ENCODE data around the gene CRYL1. TPM values are rescaled to one million over a fixed set of nuclear protein-coding genes. Genes with fewer than 3 reads are reported as not detected.
"Not testable (repeated sequence)": the region's sequence is repeated elsewhere in the genome, so short reads cannot be mapped to it uniquely, and the experiment has no call there.

The CRYL1 gene
- total RNA-seq, 1 experiment from 2014 or later: 13.5 TPM

DNA sequence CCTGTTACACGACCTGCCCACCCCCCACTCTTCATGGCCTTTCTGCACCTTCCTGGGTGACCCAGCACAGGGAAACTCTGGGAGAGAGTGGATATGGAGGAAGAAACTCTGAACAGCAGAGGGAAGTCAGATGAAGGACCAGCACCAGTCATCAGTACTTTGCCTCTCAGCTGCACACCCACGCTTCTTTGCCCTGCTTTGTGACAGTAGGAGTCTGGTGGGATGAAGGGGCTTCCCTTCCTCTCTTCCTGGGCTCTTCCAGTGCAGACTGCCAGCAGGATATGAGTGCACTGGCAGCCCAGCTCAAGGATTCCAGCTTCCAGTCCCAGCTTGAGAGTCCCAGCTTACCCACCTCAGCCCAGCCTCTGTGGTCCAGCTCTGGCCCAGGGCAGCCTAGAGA, 68.9 kb downstream of the CRYL1 start:
- no peak for DNase-seq (ENCODE audit: low read depth)

DNA sequence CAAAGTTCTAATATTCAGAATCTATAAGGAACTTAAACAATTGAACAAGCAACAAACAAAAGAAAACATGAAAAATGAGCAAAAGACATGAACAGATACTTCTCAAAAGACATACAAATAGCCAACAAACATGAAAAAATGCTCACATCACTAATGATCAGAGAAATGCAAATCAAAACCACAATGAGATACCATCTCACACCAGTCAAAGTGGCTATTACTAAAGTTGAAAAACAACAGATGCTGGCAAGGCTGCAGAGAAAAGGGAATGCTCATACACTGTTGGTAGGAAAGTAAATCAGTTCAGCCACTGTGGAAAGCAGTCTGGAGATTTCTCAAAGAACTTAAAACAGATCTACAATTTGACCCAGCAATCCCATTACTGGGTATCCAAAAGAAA, 74.3 kb downstream of the CRYL1 start:
- DNase-seq (ENCODE audit: low read depth): no peak

DNA sequence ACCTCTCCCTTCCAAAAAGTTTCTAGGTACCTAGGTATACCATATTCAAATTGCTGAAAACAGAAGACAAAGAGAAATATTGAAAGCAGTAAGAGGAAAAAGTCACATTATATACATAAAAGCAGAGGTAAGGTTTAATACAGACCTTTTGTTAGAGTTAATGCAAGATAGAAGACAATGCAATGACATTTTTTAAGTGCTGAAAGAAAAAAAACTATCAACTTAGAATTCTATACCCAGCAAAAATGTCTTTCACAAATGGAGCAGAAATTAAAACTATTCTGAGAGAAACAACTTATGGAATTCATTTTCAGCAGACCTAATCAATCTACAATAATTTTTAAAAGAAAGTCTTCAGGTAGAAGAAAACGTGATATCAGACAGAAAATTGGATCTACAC, 77.2 kb downstream of the CRYL1 start:
- no peak for DNase-seq (ENCODE audit: low read depth)

DNA sequence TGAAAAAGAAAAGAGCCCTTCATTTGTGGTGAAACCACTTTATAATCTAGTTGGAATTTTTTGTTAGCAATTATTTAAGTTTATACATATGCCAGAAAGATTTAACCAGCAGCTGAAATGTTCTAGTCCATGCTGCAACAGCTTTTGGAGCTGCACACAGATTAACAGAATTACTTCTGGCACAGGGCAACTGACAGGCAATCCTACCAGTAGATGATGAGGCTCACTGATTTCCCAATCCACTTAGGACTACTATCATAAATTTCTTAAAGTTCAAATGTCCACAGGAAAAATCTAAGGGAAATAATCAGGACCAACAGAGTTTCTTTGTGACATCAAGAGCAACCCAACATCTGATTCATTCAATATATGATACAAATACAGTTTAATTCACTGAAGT, 78.8 kb downstream of the CRYL1 start:
- DNase-seq (ENCODE audit: low read depth): no peak

DNA sequence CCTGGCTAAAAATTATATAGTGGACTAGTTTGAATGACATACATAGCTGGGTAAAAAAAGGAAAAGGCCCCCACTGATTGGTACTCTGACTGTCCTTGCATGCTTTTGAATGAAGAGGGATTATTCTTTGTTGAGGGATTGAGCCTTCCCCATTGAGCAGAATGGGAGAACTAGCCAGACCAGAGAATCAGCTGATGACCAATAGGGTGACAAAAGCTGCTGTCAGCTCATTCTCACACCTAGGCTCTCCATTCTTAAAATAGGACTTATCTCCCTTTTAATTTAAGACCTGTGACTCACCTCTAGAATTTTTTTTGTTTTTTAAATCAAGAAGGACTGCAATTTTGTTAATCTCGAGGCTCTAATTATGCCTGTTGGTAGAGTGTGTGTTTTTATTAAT, 79.3 kb downstream of the CRYL1 start:
- DNase-seq (ENCODE audit: low read depth): no peak

DNA sequence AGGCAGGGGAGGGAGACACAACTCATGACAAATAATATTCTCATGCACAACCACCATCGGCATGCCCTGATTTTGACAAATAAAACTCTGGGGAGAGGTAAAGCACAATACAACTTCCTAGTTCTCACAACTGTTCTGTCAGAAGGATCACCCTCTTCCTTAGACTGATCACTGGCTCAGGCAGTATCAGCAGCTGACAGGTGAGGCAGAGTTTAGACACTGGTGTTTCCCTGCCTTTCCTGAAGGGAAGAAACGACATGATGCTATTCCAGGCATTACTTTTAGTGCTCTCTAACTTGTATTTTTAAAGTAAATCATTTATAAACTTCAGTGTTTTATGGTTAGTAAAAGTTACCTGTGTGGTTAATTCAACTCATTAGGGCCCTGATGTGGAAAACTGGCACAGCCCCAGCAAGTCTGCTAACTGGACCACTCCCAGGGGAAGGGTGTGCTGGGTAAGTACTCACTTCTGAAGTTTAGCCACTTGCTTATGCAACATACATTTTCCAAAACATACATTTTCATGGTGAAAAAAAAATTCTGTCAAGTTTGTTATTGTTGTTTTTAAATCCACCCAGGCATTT, 82.8 kb downstream of the CRYL1 start:
- DNase-seq (ENCODE audit: low read depth): no peak

DNA sequence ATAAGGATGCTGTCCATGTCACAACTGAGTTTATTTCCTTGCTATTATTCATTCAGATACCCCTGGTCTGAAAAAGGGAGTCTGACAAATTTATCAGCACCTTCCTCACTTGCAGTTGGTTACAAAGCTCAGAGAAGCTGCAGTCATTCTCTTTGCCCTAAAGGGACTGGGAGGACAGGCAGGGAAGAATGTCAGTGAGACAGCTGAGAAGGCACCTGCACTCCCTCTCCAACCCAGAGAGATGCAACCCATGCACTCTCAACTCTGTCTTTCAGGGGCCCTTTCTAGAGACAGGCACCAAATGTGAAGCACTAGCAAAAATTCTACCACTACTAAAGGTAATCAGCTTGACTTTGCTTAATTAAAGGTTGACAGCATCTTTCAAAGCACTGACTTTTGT, 83.3 kb downstream of the CRYL1 start:
- no peak for DNase-seq (ENCODE audit: low read depth)

DNA sequence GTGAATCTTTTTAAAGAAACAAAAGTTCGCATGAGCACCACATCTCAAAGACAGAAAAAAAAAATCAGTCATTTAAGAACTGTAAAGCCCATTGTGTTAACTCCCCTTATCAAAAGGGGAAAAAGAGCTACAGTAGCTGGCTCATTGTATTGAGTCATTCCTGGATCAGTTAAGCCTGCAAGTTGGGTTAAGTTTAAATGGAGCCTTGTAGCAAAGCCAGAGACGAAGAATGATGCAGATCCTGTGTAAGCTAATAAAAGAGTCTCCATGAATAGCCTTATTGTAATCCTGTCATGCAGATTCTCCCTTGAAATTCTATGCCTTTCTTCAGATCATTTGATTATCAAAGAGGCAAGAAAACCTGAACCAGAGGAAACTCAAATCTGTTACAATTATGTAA, 83.8 kb downstream of the CRYL1 start:
- peak; percentile 52 for DNase-seq (ENCODE audit: low read depth)

DNA sequence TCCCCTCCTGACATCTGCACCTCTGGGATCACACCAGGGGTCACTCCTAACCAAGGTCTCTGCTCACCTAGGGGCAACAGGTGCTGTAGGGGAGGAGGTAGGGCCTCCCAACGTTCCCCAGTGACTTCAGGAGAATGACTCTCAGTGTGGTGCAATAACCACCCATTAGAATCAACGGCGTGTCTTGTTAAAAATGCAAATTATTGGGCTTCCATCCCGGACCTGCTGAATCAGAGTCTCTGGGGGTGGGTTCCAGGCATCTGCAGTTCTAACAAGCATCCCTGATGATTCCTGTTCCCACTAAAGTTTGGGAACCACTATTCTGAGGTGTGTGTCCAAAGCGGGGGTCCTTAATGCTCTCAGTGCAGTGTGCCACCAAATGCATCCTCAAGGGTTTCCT, 84.6 kb downstream of the CRYL1 start:
- no peak for DNase-seq (ENCODE audit: low read depth)

DNA sequence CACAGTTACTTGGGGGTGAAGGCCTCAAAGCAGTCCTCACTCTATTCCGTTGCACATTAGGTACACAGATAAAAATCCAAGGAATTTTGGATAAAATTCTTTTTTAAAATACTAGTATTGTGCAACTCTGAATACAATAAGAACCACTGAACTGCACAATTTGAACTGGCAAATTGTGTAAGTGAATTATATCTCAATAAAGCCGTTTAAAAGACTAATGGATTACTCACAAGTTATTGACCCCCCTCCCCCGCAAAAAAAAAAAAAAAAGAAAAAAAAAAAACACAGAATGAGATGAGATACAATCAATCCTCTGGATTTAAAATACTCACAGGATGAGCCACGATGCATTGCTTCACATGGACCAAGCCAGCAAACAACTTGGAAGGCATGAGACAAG, 86.4 kb downstream of the CRYL1 start:
- no peak for DNase-seq (ENCODE audit: low read depth)

DNA sequence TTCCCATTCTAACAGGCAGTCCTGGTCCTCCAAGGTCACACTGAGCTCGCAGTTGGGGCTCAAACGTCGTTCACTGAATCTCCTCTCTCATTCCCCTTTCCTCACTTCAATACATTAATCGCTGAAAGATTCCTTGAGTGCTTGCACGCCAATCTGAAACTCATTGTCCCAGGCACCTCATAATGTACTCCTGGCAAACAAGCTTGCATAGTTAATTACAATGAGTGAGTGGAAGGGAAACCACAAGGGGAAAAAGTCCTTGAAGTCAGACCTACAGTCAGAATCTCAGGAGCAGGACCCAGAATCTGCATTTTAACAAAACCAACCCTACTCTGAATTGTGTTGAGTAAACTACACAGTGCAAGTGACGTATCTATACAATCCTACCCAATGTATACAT, 86.9 kb downstream of the CRYL1 start:
- DNase-seq (ENCODE audit: low read depth): no peak

DNA sequence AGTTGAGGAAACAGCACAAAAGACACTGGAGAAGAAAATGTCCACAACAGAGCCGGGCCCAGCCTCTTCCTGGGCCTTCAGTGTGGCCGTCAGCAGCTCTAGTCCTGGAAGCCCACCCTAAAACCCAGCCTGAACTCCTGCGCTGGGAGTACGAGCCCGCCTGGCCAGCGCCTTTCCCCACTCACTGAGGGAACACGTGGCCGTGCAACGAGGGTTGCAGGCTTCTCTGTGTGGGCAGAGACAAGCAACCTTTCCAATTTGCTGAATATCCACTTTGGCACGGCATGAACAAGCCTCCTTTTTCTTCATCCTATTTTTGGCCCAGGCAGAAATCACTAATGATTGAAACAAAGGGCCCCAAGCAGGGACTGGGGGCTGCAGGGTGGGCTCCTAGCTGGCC, 89.2 kb downstream of the CRYL1 start:
- no peak for DNase-seq (ENCODE audit: low read depth)

DNA sequence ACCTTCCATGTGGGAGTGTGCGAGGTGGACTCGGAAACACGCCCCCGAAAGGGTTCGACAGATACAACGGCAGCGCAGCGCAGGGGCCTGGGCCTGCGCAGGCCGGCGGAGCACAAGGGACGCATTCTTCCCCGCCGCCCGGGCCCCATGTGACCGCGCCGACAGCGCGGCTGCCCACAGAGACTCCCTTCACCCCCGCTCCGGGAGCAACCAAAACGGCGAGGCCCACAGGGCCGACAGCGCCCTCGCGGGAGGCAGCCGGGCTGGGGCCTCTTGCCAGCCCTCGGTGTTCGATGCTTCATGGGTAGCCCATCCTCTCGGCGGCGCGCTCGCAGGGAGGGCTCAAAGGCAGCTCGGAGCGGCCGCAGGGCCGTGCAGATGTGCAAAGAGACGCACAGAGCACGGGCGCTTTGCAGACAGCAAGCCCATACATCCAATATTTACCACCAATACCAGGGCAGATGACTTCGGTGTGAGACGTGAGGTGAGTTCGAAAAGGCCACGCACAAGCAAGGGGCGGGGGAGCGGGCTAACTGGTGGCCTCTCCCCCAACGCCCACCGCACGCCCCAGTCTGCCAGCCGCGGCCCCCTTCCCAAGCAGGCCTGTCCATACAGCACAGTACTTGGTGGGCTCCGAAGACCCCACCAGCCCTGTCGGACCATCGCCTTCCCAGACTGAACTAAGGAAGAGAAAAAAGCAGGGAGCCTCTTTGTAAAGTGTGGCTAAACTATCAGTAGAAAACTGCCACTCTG, 89.9 kb downstream of the CRYL1 start:
- no peak for DNase-seq (ENCODE audit: low read depth)

DNA sequence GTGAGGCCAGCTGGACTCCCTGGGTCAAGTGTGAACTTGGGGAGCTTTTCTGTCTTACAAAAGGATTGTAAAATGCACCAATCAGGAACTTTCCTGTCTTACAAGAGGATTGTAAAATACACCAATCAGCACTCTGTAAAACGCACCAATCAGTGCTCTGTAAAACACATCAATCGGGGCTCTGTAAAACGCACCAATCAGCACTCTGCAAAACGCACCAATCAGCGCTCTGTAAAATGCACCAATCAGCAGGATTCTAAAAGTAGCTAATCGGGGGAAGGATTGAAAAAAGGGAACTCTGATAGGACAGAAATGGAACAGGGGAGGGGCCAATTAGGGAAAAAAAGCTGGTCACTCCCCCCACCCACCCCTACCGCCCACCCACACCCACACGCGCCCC, 91.4 kb downstream of the CRYL1 start:
- not testable (repeated sequence) for DNase-seq (ENCODE audit: low read depth)

DNA sequence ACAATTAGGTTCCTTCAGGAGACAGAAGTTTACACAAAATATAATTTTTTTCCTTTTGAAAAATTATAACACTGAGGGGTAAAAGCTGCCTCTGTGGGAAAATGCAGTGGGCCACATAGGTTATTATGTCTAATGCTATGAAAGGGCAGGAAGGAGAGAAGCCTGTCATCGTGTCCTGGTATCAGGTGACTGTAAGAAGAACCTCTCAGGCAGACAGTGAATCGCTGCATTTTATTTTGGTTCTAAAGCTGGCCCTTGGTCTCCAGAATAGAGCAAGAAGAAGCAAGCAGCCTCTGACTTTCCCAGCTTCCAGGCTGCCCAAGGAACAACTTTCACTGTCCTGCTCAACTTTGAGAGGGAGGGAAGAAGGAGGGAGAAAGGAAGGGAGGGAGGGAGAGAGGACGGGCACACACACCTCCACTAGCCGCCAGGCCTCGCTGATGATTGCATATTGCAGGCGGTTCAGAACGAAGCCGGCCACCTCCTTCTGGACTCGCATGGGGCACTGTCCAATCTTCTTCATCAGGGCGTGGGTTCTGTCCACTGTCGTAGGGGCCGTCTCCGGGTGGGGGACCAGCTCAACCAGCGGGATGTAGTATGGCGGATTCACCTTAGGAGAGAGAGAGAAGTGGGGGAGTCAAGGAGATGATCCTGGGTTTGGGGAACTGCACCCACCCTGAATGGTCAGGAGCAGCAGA, 93.8 kb downstream of the CRYL1 start:
- no peak for DNase-seq (ENCODE audit: low read depth)

DNA sequence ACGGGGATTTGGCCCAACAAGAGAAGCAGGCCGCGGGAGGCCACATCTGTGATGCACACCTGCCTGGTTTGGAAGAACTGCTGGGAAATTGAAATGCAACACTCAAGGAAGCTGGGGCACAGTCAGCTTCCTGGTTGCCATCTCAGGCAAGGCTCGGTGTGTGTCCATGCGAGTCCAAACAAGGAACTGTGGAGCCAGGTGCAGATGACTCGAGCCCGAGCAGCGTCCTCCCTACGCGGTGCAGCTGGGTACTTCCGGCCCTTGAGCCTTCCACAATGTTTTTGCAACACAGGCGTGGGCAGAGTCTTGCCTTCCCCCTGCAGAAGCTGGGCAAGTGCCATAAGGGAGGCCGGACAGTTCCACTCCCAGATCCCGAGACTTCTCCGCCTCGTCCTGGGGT, 94.6 kb downstream of the CRYL1 start:
- no peak for DNase-seq (ENCODE audit: low read depth)

DNA sequence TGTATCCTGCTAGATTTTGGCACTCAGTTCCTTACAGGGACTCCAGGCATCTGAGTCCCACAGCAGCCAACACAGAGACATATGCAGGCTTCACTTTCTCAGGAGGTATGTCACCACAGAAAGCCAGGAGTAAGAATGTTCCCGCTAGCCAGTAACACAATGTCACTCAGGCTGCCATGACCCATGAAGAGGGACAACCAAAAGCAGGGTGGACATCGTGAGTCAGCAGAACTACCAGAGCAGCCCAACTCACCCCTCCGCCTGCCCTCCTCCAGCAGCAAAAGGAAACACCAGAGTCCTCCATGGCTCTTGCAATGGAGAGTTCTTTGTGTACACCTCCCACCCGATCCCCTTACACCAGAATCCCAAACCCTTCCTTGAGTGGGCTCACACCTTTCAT, 95.4 kb downstream of the CRYL1 start:
- no peak for DNase-seq (ENCODE audit: low read depth)

DNA sequence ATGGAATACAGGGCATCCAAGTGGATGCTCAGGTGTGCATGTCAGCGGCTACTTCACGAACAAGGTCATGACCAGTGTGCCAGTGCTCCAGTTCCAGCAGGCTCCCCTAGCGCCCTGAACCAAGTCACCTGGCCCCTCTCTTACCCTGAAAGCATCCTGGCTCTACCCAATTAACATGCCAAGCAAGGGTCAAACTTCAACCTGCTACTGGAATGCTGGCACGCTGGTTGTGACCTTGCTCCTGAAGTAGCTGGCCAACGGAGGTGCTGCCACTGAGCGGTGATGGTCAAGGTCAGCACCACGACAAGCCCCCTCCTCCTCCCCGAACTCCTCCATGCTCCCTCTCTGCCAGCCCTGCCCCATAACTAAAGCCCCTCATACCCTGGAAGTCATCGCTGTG, 96.0 kb downstream of the CRYL1 start:
- no peak for DNase-seq (ENCODE audit: low read depth)

DNA sequence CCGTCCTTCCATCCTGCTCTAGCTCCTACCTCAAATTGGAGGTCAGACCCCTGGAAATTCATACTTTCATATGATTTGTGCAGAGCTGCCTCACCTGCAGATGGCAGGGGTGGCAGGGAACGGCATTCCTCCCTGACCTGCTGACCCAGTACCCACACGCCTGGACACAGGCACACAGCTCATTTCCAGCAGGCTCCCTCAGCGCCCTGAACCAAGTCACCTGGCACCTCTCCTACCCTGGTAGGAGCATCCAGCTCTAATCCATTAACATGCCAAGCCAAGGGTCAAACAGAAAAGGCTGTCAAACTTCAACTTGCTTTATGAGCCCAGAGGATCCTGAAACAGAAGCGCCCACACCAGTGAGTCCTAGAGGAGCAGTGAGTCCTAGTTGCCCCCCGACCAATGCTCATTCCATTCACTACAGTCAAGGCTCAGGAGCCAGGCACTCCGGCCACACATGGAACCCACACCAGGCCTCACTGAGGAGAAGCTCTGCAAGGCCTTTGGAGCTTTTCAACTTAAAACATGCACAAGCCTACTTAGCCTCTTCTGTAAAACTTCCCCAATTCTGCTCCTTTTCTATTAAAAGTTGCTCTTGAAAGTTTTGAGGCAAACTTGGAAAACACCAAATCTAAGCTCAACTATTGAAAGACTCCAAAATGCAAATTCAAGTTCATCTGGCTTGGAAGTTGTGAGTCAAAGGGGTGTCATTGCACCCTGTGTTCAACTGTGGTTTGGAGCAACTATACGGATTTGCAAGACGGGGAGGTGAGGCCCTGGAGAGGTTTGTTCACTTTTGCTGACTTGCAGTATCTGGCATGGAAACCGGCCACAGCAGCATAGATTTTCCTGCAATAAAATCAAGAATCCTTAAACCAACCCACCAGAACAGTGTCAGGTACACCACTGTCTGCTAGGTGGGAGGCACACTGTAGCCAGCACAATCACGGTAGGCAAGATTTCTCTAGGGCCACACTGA, 96.7 kb downstream of the CRYL1 start:
- DNase-seq (ENCODE audit: low read depth): peak; percentile 33

DNA sequence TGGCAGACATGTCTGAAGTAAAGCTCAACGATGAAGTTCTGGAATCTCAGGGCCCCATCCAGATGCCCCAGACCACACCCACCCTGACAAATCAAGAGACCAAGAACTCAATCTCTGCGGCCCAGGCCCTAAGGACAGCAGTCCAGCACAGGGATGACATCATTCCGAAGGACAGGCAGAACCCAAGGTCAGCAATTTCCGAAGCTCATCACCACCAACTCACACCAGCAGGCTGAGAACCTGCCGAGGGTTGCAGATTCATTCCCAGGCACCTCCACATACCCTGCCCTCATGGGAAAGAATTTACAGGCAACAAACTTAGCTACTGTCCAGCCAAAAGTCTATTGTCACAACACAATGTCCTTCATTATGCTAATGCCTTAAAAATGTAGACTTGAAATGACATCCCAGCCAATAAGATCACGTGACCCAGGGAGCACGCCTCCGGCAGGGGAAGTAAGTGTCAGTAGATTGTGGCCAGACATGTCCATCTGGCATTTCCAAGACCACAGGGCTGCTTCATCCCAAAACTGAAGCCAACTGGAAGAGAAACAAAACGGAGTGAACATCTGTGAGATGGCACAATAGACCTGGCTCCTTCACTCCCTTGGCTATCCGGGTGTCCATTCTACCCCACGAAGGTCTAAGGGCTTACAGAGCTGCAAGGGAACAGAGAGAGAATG, 98.8 kb downstream of the CRYL1 start:
- peak; percentile 88 for DNase-seq (ENCODE audit: low read depth)

DNA sequence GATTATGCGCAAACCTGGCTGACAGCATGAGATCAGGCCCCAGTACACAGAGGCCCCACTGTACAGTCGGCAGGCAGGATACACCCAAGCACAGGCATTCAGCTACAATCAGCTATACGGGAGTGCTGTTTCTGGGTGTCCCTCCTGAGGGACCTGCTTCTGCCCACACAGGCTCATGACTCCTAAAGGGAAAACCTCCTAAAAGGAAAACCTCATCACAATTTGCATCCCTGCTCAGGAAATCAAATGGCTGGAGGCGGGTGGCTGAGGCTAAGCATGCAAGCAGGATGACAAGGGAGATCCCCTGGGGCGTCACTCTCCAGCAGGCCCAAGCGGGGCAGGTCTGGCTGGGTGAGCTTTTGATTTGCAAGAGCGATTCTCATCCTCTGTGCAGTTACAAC, 99.8 kb downstream of the CRYL1 start:
- DNase-seq (ENCODE audit: low read depth): peak; percentile 78
